HK-2 (cell line): ENCODE results near the gene BRD8.
"Not testable (repeated sequence)": the region's sequence is repeated elsewhere in the genome, so short reads cannot be mapped to it uniquely, and the experiment has no call there.

ENCODE experiments used
- DNase-seq: peaks from one replicate; pipeline ENCODE4 v3.0.0-alpha.2; 2018; ENCODE audit not compliant: unreplicated experiment

Gene BRD8

GRCh38 chr5:138157626-138158025 is 20.8 kb downstream of the BRD8 start:
- no peak for DNase-seq

DNA sequence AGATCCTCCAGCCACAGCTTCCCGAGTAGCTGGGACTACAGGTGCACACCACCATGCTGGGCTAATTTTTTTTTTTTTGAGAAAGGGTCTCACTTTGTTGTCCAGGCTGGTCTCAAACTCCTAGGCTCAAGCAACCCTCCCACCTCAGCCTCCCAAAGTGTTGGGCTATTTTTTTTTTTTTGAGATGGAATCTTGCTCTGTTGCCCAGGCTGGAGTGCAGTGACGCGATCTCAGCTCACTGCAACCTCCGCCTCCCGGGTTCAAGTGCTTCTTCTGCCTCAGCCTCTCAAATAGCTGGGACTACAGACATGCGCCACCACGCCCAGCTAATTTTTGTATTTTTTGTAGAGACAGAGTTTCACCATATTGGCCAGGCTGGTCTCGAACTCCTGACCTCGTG is 22.5 kb downstream of the BRD8 start:
- not testable (repeated sequence) for DNase-seq

GRCh38 chr5:138149530-138149929 is 28.9 kb downstream of the BRD8 start:
- DNase-seq = peak; percentile 2

GRCh38 chr5:138148811-138149210 is 29.6 kb downstream of the BRD8 start:
- DNase-seq = peak; percentile 30

GRCh38 chr5:138143578-138143977 is 34.9 kb downstream of the BRD8 start:
- DNase-seq = not testable (repeated sequence)

GRCh38 chr5:138141734-138142133 is 36.7 kb downstream of the BRD8 start:
- DNase-seq = no peak

- DNase-seq = no peak
Measured at GRCh38 chr5:138140268-138140667, 38.2 kb downstream of the BRD8 start.

DNA sequence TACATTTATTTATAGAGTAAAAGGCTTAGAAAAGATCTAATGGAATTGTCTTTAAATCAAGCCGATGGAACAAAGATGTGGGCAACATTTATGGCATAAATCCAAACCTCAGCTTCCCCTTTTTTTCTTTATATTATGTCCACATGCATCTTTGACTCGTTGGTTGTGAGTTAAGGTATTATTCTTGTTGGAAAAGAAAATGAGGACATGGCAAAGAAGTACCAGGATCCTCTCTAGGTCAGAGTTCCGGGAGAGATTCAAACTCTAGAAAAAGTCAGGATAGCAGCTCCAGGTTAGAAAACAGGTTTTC is 38.7 kb downstream of the BRD8 start:
- DNase-seq = no peak

DNA sequence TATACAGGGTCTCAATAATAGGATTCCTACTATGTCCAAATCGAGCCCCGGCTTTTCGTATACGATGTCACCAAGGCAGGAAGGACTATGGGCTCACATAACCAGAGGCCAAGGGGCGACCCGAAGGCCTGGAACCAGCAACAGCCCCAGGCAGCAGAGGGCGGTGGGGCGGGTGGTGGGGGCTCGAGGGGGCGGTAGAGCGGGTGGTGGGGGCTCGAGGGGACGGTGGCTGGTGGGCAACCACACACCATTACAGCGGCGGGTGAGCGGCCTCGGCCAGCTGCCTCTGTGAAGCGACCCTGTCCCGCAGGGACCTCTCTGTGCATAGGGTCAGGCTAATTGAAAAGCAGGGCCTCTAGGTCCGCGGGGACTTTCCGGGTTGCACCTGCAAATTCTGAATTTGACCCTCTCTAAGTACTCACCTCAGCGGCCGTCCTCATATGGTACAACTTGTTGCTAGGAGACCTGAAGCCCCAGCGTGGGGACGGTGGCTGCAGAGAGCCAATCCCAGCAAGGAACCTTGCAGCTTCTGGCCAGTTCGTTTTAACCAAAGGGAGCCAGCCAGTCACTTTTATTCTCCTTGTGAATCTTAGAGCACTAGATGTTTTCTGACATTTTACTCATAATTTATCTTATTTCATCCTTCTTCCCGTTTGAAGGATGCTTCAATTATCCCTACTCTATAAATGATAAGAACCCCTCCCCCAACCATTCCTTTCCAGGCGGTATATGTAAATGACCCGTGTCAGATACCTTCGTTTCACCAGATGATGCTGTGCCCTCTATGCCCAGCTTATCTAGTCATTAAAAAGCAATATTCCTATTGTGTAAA is 39.3 kb downstream of the BRD8 start, which contains the start of gene NME5:
NME5 (minus strand) TSS at position 480 of the 832 bp plus-strand sequence. CDS start 648 bp downstream, outside the sequence.
- peak; percentile 14 for DNase-seq

- no peak for DNase-seq
Measured at GRCh38 chr5:138132543-138132942, 45.9 kb downstream of the BRD8 start.

DNA sequence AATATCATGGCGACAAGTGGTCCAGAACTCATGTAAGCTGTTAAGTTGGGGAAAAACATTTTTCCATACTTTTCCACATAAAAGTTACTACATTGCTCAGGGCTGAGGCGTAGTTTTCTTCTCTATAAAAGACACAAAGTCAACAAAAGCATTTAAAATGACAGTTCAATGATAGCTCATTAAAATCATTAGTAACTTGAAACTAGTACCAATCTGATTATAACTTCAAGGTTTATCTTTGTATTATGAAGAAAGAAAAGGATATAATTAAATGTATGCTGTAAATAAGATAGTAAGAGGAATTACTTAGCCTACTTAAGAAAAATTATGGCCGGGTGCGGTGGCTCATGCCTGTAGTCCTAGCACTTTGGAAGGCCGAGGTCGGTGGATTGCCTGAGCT is 49.1 kb downstream of the BRD8 start:
- DNase-seq = no peak

DNA sequence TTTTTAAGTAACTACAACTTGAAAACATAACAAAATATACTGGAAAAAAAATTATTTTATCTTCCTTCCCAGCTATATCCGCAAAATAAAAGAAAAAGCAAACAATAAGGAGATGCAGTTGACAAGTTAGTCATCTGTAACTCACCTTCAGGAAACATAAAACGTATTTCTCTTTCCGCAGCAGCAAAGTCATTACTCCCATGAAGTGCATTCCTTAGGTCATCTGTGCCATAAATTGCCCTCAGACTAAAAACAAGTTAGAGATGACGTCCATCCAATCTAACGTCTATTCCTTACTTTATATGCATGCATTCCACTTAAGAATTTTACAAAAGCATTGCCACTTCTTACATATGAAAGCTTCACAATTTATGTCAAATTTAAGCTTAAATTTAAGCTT is 50.1 kb downstream of the BRD8 start:
- no peak for DNase-seq

GRCh38 chr5:138115254-138115653 is 63.2 kb downstream of the BRD8 start:
- no peak for DNase-seq

GRCh38 chr5:138111937-138112336 is 66.5 kb downstream of the BRD8 start:
- DNase-seq = no peak

- DNase-seq = no peak
Measured at GRCh38 chr5:138111181-138111580, 67.2 kb downstream of the BRD8 start.

DNA sequence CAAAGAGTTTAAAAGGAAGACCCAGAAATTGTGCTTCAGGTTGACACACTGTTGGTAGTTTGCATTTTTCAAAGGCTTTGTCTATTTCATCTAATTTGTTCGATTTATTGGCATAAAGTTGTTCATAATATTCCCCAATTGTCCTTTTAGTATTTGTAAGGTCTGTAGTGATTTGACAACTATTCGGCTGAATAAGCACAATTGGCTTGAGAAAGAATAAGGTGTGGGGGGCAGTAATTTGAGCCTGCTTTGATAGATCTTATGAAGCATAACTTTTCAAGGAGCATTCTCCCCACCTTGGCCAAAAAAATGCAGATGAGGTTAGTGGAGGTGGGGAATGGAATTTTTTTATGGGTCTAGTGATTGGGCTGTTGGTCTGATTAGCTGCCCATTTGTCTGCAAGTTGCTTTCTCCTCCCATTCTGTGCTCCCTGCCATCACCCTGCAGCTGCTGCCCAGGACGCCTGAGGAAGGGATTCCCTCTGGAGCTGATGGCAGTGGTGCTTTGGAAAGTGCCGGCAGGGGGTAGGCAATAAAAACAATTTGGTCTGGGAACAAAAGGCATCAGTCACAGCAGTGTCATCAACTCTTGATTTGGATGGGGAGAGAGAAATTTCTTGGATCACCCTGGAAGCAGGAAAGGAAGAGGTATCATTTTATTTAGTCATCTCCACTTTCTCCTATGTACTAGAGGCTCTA is 68.0 kb downstream of the BRD8 start:
- no peak for DNase-seq

DNA sequence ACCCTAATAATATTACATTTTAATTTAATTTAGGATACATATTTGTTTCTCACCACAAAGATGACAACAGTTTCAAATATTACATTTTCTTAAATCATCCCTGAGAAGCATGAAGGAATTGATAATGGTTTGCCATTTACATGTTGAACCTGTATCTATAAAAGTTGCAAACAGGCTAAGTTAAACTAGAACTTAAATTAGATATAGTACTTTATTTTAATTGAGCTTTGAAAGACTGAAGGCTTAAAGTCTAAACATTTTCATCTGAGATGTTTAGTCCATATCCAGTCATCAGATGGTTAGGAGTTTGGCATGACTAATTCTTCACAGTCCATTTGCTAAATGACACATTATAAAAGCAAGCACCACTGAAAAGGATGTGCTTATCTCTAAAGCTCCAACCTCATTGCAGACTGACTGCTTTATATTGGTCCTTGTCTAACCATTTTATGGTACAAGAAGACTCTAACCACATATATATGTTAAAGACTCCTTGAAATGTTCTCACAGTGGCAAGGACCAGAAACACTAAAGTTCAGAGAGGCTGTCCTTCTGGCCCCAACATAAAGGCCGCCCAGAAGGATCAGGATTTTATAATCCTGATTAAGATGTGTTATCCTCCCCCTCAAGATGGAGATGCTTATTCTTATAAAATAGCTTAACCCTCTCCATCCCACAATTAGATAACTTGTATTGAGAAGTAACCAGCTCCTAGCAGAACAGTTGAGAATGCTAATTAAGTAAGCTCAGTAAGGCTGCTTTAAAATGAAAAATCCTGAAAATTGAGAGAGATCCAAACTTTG is 68.8 kb downstream of the BRD8 start:
- no peak for DNase-seq

- no peak for DNase-seq
Measured at GRCh38 chr5:138107213-138107612, 71.2 kb downstream of the BRD8 start.

DNA sequence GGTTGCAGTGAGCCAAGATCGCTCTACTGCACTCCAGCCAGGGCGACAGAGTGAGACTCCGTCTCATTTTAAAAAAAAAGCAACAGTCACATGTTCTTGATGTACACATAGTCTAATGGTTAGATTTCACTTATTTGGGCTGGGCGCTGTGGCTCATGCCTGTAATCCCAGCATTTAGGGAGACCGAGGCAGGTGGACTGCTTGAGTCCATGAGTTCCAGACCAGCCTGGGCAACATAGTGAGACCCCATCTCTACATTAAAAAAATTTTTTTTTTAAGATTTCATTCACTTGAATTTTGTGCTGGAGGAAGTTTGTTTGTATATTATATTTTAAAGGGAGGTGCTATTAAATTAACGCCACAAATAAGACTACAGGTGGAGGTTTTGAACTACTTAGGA is 72.7 kb downstream of the BRD8 start:
- no peak for DNase-seq

GRCh38 chr5:138103319-138103637 is 75.2 kb downstream of the BRD8 start:
- DNase-seq = no peak

DNA sequence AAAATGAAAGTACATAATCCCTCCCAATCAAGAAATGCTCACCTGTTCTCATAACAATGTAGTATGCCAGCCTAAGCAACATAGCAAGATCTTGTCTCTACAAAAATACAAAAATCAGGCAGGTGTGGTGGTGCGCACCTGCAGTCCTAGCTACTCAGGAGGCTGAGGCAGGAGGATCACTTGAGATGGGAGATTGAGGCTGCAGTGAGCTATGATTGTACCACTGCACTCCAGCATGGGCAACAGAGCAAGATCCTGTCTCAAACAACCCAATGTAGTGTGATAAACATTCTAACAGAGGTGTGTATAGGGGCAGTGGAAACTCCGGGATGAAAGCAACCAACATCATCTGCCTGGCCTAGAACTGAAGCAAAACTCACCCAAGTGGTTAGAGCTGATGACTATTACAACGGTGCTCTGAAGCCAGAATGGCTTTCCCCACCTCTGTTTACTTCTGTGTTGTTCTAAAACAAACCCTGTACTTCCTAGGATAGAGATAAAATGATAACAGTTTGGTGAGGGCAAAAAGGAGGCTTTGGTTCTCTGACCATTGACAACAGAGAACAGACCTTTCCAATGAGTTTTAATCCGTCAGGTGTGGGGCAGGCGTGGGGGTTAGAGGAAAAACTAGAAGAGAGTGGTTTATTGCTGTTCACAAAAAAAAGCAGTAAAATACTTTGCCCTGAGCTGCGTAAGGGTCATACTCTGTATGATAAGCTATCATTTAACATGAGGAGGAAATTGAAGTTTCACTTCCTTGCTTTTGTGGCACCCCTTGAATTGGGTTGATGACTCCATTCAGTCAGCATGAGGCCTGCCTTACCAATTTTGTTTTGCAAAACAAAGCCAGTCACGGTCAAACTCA is 75.7 kb downstream of the BRD8 start:
- no peak for DNase-seq
